ENCODE results near the gene ZFAND3.

The ZFAND3 gene

GRCh38 chr6:38137608-38138265 lies 318.2 kb downstream of the ZFAND3 start:
- Histone ChIP-seq H3K4me3 (ENCODE audit: low read depth, low read length) (no peak overlapping the region), H3K27me3 (ENCODE audit: insufficient read depth, low read depth, severe bottlenecking) (no peaks in the 10 kb centered on the region), H3K36me3 (peaks cover 22% of the 10 kb centered on the region), H3K27ac (no peak overlapping the region), H3K9me3 (ENCODE audit: severe bottlenecking) (no peaks in the 10 kb centered on the region)
- no peak for DNase-seq
- TF ChIP-seq CTCF (IDR thresholded peaks at IDR 0.05; ENCODE audit: low read depth, low read length), result no peak

GRCh38 chr6:38138374-38138773 lies 318.8 kb downstream of the ZFAND3 start:
- no peak overlapping the region for H3K4me3 ChIP-seq (ENCODE audit: low read depth, low read length)

GRCh38 chr6:38141085-38141484 lies 321.6 kb downstream of the ZFAND3 start:
- TF ChIP-seq CTCF (IDR thresholded peaks at IDR 0.05; ENCODE audit: low read depth, low read length), result no peak
- H3K27ac ChIP-seq, result no peak overlapping the region
- no peak for DNase-seq
- no peaks in the 10 kb centered on the region for H3K27me3 ChIP-seq (ENCODE audit: insufficient read depth, low read depth, severe bottlenecking)
- H3K4me3 ChIP-seq (ENCODE audit: low read depth, low read length), result no peak overlapping the region
- H3K36me3 ChIP-seq, result peaks cover 13% of the 10 kb centered on the region; the same call in 1 of the 2 replicates
- H3K9me3 ChIP-seq (ENCODE audit: severe bottlenecking), result no peaks in the 10 kb centered on the region

More at GRCh38 chr6:38138374-38138773, 318.8 kb downstream of the ZFAND3 start:
- peaks cover 22% of the 10 kb centered on the region for H3K36me3 ChIP-seq
- H3K9me3 ChIP-seq (ENCODE audit: severe bottlenecking), result no peaks in the 10 kb centered on the region
- TF ChIP-seq CTCF (IDR thresholded peaks at IDR 0.05; ENCODE audit: low read depth, low read length), result no peak
- DNase-seq, result no peak
- no peaks in the 10 kb centered on the region for H3K27me3 ChIP-seq (ENCODE audit: insufficient read depth, low read depth, severe bottlenecking)
- H3K27ac ChIP-seq, result no peak overlapping the region

- no peak for TF ChIP-seq CTCF (IDR thresholded peaks at IDR 0.05; ENCODE audit: low read depth, low read length)
- Histone ChIP-seq H3K36me3 (peaks cover 10% of the 10 kb centered on the region; the same call in 1 of the 2 replicates), H3K4me3 (ENCODE audit: low read depth, low read length) (no peak overlapping the region), H3K9me3 (ENCODE audit: severe bottlenecking) (no peaks in the 10 kb centered on the region), H3K27ac (no peak overlapping the region), H3K27me3 (ENCODE audit: insufficient read depth, low read depth, severe bottlenecking) (no peaks in the 10 kb centered on the region)
- DNase-seq, result no peak
Observed at GRCh38 chr6:38141716-38142115, 322.2 kb downstream of the ZFAND3 start.

- no peaks in the 10 kb centered on the region for H3K9me3 ChIP-seq (ENCODE audit: severe bottlenecking)
- H3K4me3 ChIP-seq (ENCODE audit: low read depth, low read length), result no peak overlapping the region
- H3K27ac ChIP-seq, result no peak overlapping the region
- TF ChIP-seq CTCF (IDR thresholded peaks at IDR 0.05; ENCODE audit: low read depth, low read length), result no peak
- H3K27me3 ChIP-seq (ENCODE audit: insufficient read depth, low read depth, severe bottlenecking), result no peaks in the 10 kb centered on the region
- peaks cover 10% of the 10 kb centered on the region; the same call in 1 of the 2 replicates for H3K36me3 ChIP-seq
- no peak for DNase-seq
Observed at GRCh38 chr6:38142178-38142902, 322.8 kb downstream of the ZFAND3 start.

Measured in WERI-Rb-1 (cell line).